ENCODE results near the gene TBC1D22B.

The TBC1D22B gene

DNA sequence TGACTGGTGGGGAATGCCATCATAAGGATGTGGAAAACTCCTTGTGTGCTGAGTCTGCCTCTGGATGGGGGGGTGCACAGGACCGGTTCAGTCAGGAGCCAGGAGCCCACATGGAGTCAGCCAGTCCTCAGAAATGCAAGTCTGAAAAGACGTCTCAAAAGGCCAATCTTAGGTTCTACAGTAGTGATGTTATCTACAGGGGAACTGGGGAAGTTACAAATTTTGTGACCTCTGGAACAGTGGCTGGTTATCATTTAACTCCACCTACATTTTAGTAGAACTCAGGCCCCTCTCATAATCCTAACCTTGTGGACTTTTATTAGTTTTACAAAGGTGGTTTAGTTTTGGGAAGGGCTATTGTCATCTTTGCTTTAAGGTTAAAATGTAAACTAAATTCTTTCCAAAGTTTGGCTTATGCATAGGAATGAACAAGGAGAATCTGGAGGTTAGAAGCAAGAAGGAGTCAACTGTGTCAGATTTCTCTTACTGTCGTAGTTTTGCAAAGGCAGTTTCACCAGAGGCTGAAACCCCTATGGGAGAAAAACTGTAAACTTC is 13.7 kb upstream of the TBC1D22B start:
- DNase-seq, result peak; percentile 43 to 56
- TF ChIP-seq GATA1 (IDR thresholded peaks at IDR 0.05; ENCODE audit: low read depth, low read length) (no peak), POLR2A (IDR thresholded peaks at IDR 0.05; ENCODE audit: low read length) (no peak)

- DNase-seq, result peak in 1 of 2 experiments; percentile 53
- TF ChIP-seq POLR2A (IDR thresholded peaks at IDR 0.05; ENCODE audit: low read length) (no peak), GATA1 (IDR thresholded peaks at IDR 0.05; ENCODE audit: low read depth, low read length) (no peak)
Observed at GRCh38 chr6:37244430-37245310, 12.9 kb upstream of the TBC1D22B start.

DNA sequence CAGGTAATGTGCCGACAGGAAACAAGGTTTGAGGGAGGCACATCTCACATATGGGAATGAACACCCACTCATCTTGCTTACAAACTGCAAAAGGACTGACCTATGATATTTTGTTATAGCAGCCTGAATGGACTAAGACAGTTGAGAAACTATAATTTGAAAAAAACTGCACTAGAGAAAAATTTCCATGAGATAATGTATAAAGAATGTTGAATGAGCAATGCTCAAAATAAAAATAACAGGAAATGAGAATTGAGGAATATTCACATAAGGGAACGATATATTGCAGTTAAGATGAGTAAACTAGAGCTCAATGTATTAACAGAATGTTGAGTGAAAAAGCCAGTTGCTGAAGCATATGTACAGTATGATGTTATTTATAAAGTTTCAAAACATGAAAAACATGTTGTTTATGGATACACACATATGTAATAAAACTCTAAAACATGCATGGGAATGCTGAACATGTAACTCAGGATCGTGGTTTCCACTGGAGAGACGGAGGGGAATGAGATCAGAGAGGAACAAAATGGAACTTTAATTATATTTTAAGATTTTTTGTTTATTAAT is 6.3 kb upstream of the TBC1D22B start:
- DNase-seq, result no peak
- TF ChIP-seq GATA1 (IDR thresholded peaks at IDR 0.05; ENCODE audit: low read depth, low read length) (no peak), POLR2A (IDR thresholded peaks at IDR 0.05; ENCODE audit: low read length) (no peak)

GRCh38 chr6:37253486-37254007 is 4.0 kb upstream of the TBC1D22B start:
- DNase-seq, result no peak
- TF ChIP-seq GATA1 (IDR thresholded peaks at IDR 0.05; ENCODE audit: low read depth, low read length) (no peak), POLR2A (IDR thresholded peaks at IDR 0.05; ENCODE audit: low read length) (no peak)

GRCh38 chr6:37254881-37255280 is 2.7 kb upstream of the TBC1D22B start:
- no peak for DNase-seq
- no peak for TF ChIP-seq GATA1 (IDR thresholded peaks at IDR 0.05; ENCODE audit: low read depth, low read length)

- no peak for TF ChIP-seq POLR2A (IDR thresholded peaks at IDR 0.05; ENCODE audit: low read length)
- DNase-seq, result no peak
Observed at GRCh38 chr6:37256692-37257319, 766 bp upstream of the TBC1D22B start.

- no peak for DNase-seq
- TF ChIP-seq GATA1 (IDR thresholded peaks at IDR 0.05; ENCODE audit: low read depth, low read length) (no peak), POLR2A (IDR thresholded peaks at IDR 0.05; ENCODE audit: low read length) (no peak)
Observed at GRCh38 chr6:37257320-37257633, 295 bp upstream of the TBC1D22B start.

GRCh38 chr6:37258405-37259105 is 983 bp downstream of the TBC1D22B start:
- DNase-seq, result no peak
- TF ChIP-seq GATA1 (IDR thresholded peaks at IDR 0.05; ENCODE audit: low read depth, low read length) (no peak), POLR2A (IDR thresholded peaks at IDR 0.05; ENCODE audit: low read length) (no peak)

DNA sequence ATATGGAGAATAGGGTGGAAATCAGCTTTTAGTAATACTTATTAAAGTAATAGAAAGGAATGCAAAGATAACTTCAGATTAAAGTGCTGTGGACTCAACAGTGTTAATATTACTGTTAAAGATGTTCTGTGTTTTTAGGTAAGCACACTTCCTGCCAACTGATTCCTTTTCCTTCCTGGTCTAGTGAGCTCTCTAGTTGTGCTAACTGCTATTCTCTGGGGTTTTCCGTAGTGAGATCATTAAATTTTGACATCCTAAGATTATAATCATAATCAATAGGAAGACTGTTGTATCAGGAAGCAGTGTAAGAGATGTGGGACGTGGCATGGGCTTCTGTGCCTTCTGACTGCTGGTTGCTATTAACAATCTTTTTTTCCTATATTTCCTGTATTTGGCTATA is 1.6 kb downstream of the TBC1D22B start:
- TF ChIP-seq POLR2A (IDR thresholded peaks at IDR 0.05; ENCODE audit: low read length) (no peak), GATA1 (IDR thresholded peaks at IDR 0.05; ENCODE audit: low read depth, low read length) (no peak)
- DNase-seq, result peak in 1 of 2 experiments; percentile 59

GRCh38 chr6:37260040-37260439 is 2.5 kb downstream of the TBC1D22B start:
- DNase-seq, result peak in 1 of 2 experiments; percentile 60
- no peak for TF ChIP-seq POLR2A (IDR thresholded peaks at IDR 0.05; ENCODE audit: low read length)

GRCh38 chr6:37260444-37260843 is 2.9 kb downstream of the TBC1D22B start:
- DNase-seq, result peak in 1 of 2 experiments; percentile 56
- no peak for TF ChIP-seq POLR2A (IDR thresholded peaks at IDR 0.05; ENCODE audit: low read length)
- TF ChIP-seq GATA1 (IDR thresholded peaks at IDR 0.05; ENCODE audit: low read depth, low read length), result no peak

- TF ChIP-seq GATA1 (IDR thresholded peaks at IDR 0.05; ENCODE audit: low read depth, low read length) (no peak), POLR2A (IDR thresholded peaks at IDR 0.05; ENCODE audit: low read length) (no peak)
- no peak for DNase-seq
Observed at GRCh38 chr6:37261198-37261597, 3.6 kb downstream of the TBC1D22B start.

DNA sequence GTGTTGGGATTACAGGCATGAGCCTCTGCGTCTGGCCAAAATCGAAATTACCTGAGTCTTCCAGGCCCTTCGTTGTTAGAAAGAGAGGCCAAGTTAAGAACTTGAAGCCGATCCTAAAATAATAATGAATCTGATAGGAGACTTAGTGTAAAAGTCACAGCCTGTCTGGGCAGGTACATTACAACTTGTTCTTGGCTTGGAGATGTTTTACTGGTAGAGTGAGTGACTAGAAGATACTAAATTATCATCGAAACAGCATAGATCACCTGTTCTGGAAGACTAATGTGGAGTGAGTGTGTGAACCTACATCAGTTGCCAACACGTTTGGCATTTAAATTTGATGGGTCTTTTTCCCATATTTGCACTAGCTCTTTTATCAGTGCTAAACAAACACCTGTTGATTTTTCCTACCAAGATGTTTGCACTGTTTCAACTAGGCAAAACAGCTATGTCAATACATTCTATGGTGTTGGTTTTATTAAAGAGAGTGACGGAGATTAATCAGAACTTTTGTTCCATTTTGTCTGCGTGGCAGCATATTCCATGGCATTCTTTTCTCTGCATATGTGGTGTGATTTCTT is 5.0 kb downstream of the TBC1D22B start:
- no peak for DNase-seq
- no peak for TF ChIP-seq POLR2A (IDR thresholded peaks at IDR 0.05; ENCODE audit: low read length)
- TF ChIP-seq GATA1 (IDR thresholded peaks at IDR 0.05; ENCODE audit: low read depth, low read length), result no peak
